ENCODE data around the gene SORT1.

The SORT1 gene

GRCh38 chr1:109271458-109271857 lies 126.3 kb downstream of the SORT1 start:
- DNase-seq: no peak

- no peak for DNase-seq
Observed at GRCh38 chr1:109270623-109271317, 126.9 kb downstream of the SORT1 start.

GRCh38 chr1:109269981-109270622 lies 127.6 kb downstream of the SORT1 start:
- no peak for DNase-seq

GRCh38 chr1:109269212-109269980 lies 128.3 kb downstream of the SORT1 start:
- DNase-seq: no peak

GRCh38 chr1:109268431-109269211 lies 129.1 kb downstream of the SORT1 start:
- no peak for DNase-seq

GRCh38 chr1:109267743-109268300 lies 129.9 kb downstream of the SORT1 start:
- DNase-seq: no peak

GRCh38 chr1:109266965-109267364 lies 130.8 kb downstream of the SORT1 start:
- no peak for DNase-seq

- DNase-seq: no peak
Observed at GRCh38 chr1:109265741-109266330, 131.9 kb downstream of the SORT1 start.

- DNase-seq: no peak
Observed at GRCh38 chr1:109265016-109265415, 132.7 kb downstream of the SORT1 start.

- DNase-seq: no peak
Observed at GRCh38 chr1:109264379-109264755, 133.4 kb downstream of the SORT1 start.

- peak; percentile 95 for DNase-seq
Observed at GRCh38 chr1:109263597-109264378, 133.9 kb downstream of the SORT1 start.

GRCh38 chr1:109263234-109263596 lies 134.5 kb downstream of the SORT1 start:
- no peak for DNase-seq

GRCh38 chr1:109262231-109263055 lies 135.3 kb downstream of the SORT1 start:
- DNase-seq: no peak

GRCh38 chr1:109261578-109261977 lies 136.1 kb downstream of the SORT1 start:
- DNase-seq: no peak

GRCh38 chr1:109261006-109261405 lies 136.7 kb downstream of the SORT1 start:
- no peak for DNase-seq

- no peak for DNase-seq
Observed at GRCh38 chr1:109259674-109260557, 137.8 kb downstream of the SORT1 start.

Measured in 8988T (cell line).